Measurements from ENCODE around the gene ZCWPW1.
"Not testable (repeated sequence)": the region's sequence is repeated elsewhere in the genome, so short reads cannot be mapped to it uniquely, and the experiment has no call there.

The ZCWPW1 gene

GRCh38 chr7:100373870-100374598 is 54.5 kb downstream of the ZCWPW1 start:
- H3K9me3 Mint-ChIP-seq, DNase-seq, H3K27ac Mint-ChIP-seq, H3K4me3 Mint-ChIP-seq, H3K36me3 Mint-ChIP-seq, H3K27me3 Mint-ChIP-seq: not testable (repeated sequence)
- peaks cover 15% of the 10 kb centered on the region for H3K4me1 Mint-ChIP-seq
- CTCF ChIA-PET: interaction anchor here (0.6 to 1.1 kb wide), 2 partner anchors 34 to 298 kb away, joined by 3 to 4 read pairs; no protein-coding TSS in a partner anchor

- CTCF ChIA-PET: interaction anchor here (1.4 kb wide), 1 partner anchor 23 kb away, joined by 3 read pairs; no protein-coding TSS in a partner anchor
- peaks cover 15% of the 10 kb centered on the region for H3K4me1 Mint-ChIP-seq
- no peak within 1 kb of the TSS for H3K4me3 Mint-ChIP-seq
- no peaks in the 10 kb centered on the region for H3K36me3 Mint-ChIP-seq
- H3K27me3 Mint-ChIP-seq: no peaks in the 10 kb centered on the region
- no peak for DNase-seq
- H3K27ac Mint-ChIP-seq: peak within 1 kb of the TSS; percentile 68
- no peaks in the 10 kb centered on the region for H3K9me3 Mint-ChIP-seq
Measured at GRCh38 chr7:100373261-100373831, 55.2 kb downstream of the ZCWPW1 start, which contains the start of gene PILRA. Gene PILRA, plus strand, starts transcription at chr7:100373487. Its CDS starts 170 bp downstream, at chr7:100373657.

GRCh38 chr7:100372694-100373093 is 55.8 kb downstream of the ZCWPW1 start:
- DNase-seq: no peak
- H3K9me3 Mint-ChIP-seq: no peaks in the 10 kb centered on the region
- H3K4me3 Mint-ChIP-seq: no peak overlapping the region

GRCh38 chr7:100372256-100372655 is 56.2 kb downstream of the ZCWPW1 start:
- no peak overlapping the region for H3K4me3 Mint-ChIP-seq
- peaks cover 17% of the 10 kb centered on the region for H3K4me1 Mint-ChIP-seq
- H3K9me3 Mint-ChIP-seq: no peaks in the 10 kb centered on the region
- peak overlapping the region; percentile 68 for H3K27ac Mint-ChIP-seq
- peaks cover 4% of the 10 kb centered on the region for H3K36me3 Mint-ChIP-seq
- no peaks in the 10 kb centered on the region for H3K27me3 Mint-ChIP-seq
- DNase-seq: no peak
- CTCF ChIA-PET: interaction anchor here (1.4 kb wide), 1 partner anchor 24 kb away, joined by 3 read pairs; no protein-coding TSS in a partner anchor

More at GRCh38 chr7:100372694-100373093, 55.8 kb downstream of the ZCWPW1 start:
- peaks cover under 1% of the 10 kb centered on the region for H3K36me3 Mint-ChIP-seq
- peaks cover 15% of the 10 kb centered on the region for H3K4me1 Mint-ChIP-seq
- no peak overlapping the region for H3K27ac Mint-ChIP-seq
- CTCF ChIA-PET: interaction anchor here (1.4 kb wide), 1 partner anchor 23 kb away, joined by 3 read pairs; no protein-coding TSS in a partner anchor
- H3K27me3 Mint-ChIP-seq: no peaks in the 10 kb centered on the region

- Mint-ChIP-seq H3K9me3 (no peaks in the 10 kb centered on the region), H3K4me1 (peaks cover 21% of the 10 kb centered on the region), H3K27me3 (no peaks in the 10 kb centered on the region), H3K36me3 (peaks cover 6% of the 10 kb centered on the region), H3K27ac (peak overlapping the region; percentile 7), H3K4me3 (no peak overlapping the region)
- CTCF ChIA-PET: interaction anchor here (1.4 kb wide), 1 partner anchor 24 kb away, joined by 3 read pairs; no protein-coding TSS in a partner anchor
- no peak for DNase-seq
Measured at GRCh38 chr7:100371561-100372171, 56.8 kb downstream of the ZCWPW1 start.

GRCh38 chr7:100370746-100371145 is 57.8 kb downstream of the ZCWPW1 start:
- Mint-ChIP-seq H3K4me1 (peaks cover 30% of the 10 kb centered on the region), H3K9me3 (no peaks in the 10 kb centered on the region), H3K4me3 (no peak overlapping the region), H3K36me3 (peaks cover 10% of the 10 kb centered on the region), H3K27ac (no peak overlapping the region), H3K27me3 (no peaks in the 10 kb centered on the region)
- CTCF ChIA-PET: no interaction called here
- no peak for DNase-seq

GRCh38 chr7:100370303-100370702 is 58.2 kb downstream of the ZCWPW1 start:
- Mint-ChIP-seq H3K27ac (no peak overlapping the region), H3K9me3 (no peaks in the 10 kb centered on the region), H3K4me3 (no peak overlapping the region), H3K27me3 (no peaks in the 10 kb centered on the region), H3K4me1 (peaks cover 34% of the 10 kb centered on the region), H3K36me3 (peaks cover 13% of the 10 kb centered on the region)
- CTCF ChIA-PET: no interaction called here
- DNase-seq: no peak

GRCh38 chr7:100369105-100369504 is 59.4 kb downstream of the ZCWPW1 start:
- Mint-ChIP-seq H3K9me3 (no peaks in the 10 kb centered on the region), H3K4me3 (no peak overlapping the region), H3K27me3 (no peaks in the 10 kb centered on the region), H3K36me3 (peaks cover 22% of the 10 kb centered on the region), H3K27ac (no peak overlapping the region), H3K4me1 (peaks cover 37% of the 10 kb centered on the region)
- CTCF ChIA-PET: interaction anchor here (0.9 to 1.2 kb wide), 3 partner anchors 28 to 88 kb away, joined by 3 to 4 read pairs (median 3); no protein-coding TSS in a partner anchor
- no peak for DNase-seq

- no peak for DNase-seq
- Mint-ChIP-seq H3K4me3 (no peak overlapping the region), H3K4me1 (peaks cover 38% of the 10 kb centered on the region), H3K27me3 (no peaks in the 10 kb centered on the region), H3K9me3 (no peaks in the 10 kb centered on the region), H3K36me3 (peaks cover 29% of the 10 kb centered on the region), H3K27ac (no peak overlapping the region)
- CTCF ChIA-PET: interaction anchor here (0.6 to 1.2 kb wide), 2 partner anchors 85 to 88 kb away, joined by 3 read pairs; no protein-coding TSS in a partner anchor
Measured at GRCh38 chr7:100367676-100368613, 60.6 kb downstream of the ZCWPW1 start.

- H3K27me3 Mint-ChIP-seq: no peaks in the 10 kb centered on the region
Measured at GRCh38 chr7:100367251-100367620, 61.3 kb downstream of the ZCWPW1 start.

GRCh38 chr7:100366411-100367250 is 61.9 kb downstream of the ZCWPW1 start:
- Mint-ChIP-seq H3K4me1 (peaks cover 33% of the 10 kb centered on the region), H3K27ac (peak overlapping the region; percentile 42), H3K36me3 (peaks cover 40% of the 10 kb centered on the region), H3K27me3 (no peaks in the 10 kb centered on the region), H3K9me3 (no peaks in the 10 kb centered on the region), H3K4me3 (peak overlapping the region; percentile 13)
- CTCF ChIA-PET: no interaction called here
- DNase-seq: no peak

More at GRCh38 chr7:100367251-100367620, 61.3 kb downstream of the ZCWPW1 start:
- Mint-ChIP-seq H3K9me3 (no peaks in the 10 kb centered on the region), H3K4me1 (peaks cover 35% of the 10 kb centered on the region), H3K4me3 (no peak overlapping the region), H3K36me3 (peaks cover 34% of the 10 kb centered on the region), H3K27ac (peak overlapping the region; percentile 9)
- DNase-seq: no peak
- CTCF ChIA-PET: no interaction called here

- Mint-ChIP-seq H3K27ac (peak overlapping the region; percentile 74), H3K4me1 (peaks cover 33% of the 10 kb centered on the region), H3K36me3 (peaks cover 46% of the 10 kb centered on the region)
- H3K4me3 Mint-ChIP-seq, H3K9me3 Mint-ChIP-seq, H3K27me3 Mint-ChIP-seq, DNase-seq: not testable (repeated sequence)
- CTCF ChIA-PET: interaction anchor here (0.6 to 1.0 kb wide), 2 partner anchors 41 to 259 kb away, joined by 3 read pairs; no protein-coding TSS in a partner anchor
Measured at GRCh38 chr7:100365998-100366367, 62.5 kb downstream of the ZCWPW1 start.

GRCh38 chr7:100364480-100364879 is 64.0 kb downstream of the ZCWPW1 start:
- H3K27me3 Mint-ChIP-seq: no peaks in the 10 kb centered on the region
- no peaks in the 10 kb centered on the region for H3K9me3 Mint-ChIP-seq
- no peak for DNase-seq
- peaks cover 56% of the 10 kb centered on the region for H3K36me3 Mint-ChIP-seq
- no peak overlapping the region for H3K4me3 Mint-ChIP-seq
- no peak overlapping the region for H3K27ac Mint-ChIP-seq
- CTCF ChIA-PET: no interaction called here
- peaks cover 30% of the 10 kb centered on the region for H3K4me1 Mint-ChIP-seq
